H9 (cell line): ENCODE results near the gene PRPH. TPM values are rescaled to one million over a fixed set of nuclear protein-coding genes. Genes with fewer than 3 reads are reported as not detected.

ENCODE experiments used
- DNase-seq: peaks from one replicate; pipeline ENCODE4 v3.0.0-alpha.2; 2017
- H2AFZ ChIP-seq: one replicate; pipeline ENCODE4 v1.6.1; 2013; ENCODE audit warnings: mild to moderate bottlenecking, low read length, control low read depth, moderate library complexity
- H2AK5ac ChIP-seq: 2 replicates; pipeline ENCODE4 v1.6.1; 2013; ENCODE audit warnings: low read length, control low read depth, mixed read lengths; ENCODE audit not compliant: insufficient read length
- H2BK120ac ChIP-seq: one replicate; pipeline ENCODE4 v1.6.1; 2013; ENCODE audit warnings: low read depth, mild to moderate bottlenecking, low read length, control low read depth, inconsistent platforms; ENCODE audit not compliant: poor library complexity, severe bottlenecking
- H2BK12ac ChIP-seq: 2 replicates; pipeline ENCODE4 v1.6.1; 2013; ENCODE audit warnings: low read length, control low read depth, mixed read lengths, low read depth; ENCODE audit not compliant: insufficient read length
- H2BK15ac ChIP-seq: 2 replicates; pipeline ENCODE4 v1.6.1; 2013; ENCODE audit warnings: low read depth, low read length, control low read depth
- H2BK20ac ChIP-seq: one replicate; pipeline ENCODE4 v1.6.1; 2013; ENCODE audit warnings: low read depth, mild to moderate bottlenecking, low read length, control low read depth, inconsistent platforms; ENCODE audit not compliant: poor library complexity, severe bottlenecking
- H2BK5ac ChIP-seq: 2 replicates; pipeline ENCODE4 v1.6.1; 2013; ENCODE audit warnings: low read length, control low read depth, mixed read lengths; ENCODE audit not compliant: insufficient read length
- H3K14ac ChIP-seq: 2 replicates; pipeline ENCODE4 v1.6.1; 2013; ENCODE audit warnings: low read length, control low read depth; ENCODE audit not compliant: insufficient read depth
- H3K18ac ChIP-seq: 2 replicates; pipeline ENCODE4 v1.6.1; 2013; ENCODE audit warnings: low read depth, mild to moderate bottlenecking, mixed read lengths, low read length, control low read depth; ENCODE audit not compliant: insufficient read length
- H3K23ac ChIP-seq: 2 replicates; pipeline ENCODE4 v1.6.1; 2013; ENCODE audit warnings: low read length, control low read depth, mixed read lengths, low read depth; ENCODE audit not compliant: insufficient read length
- H3K23me2 ChIP-seq: 2 replicates; pipeline ENCODE4 v1.6.1; 2013; ENCODE audit warnings: low read depth, mild to moderate bottlenecking, mixed read lengths, low read length, control low read depth; ENCODE audit not compliant: insufficient read length, poor library complexity, severe bottlenecking
- H3K27ac ChIP-seq: 2 replicates; pipeline ENCODE4 v1.5.1; 2013; ENCODE audit warnings: low read length, control low read depth, mixed read lengths, low read depth; ENCODE audit not compliant: insufficient read length
- H3K27me3 ChIP-seq: 2 replicates; pipeline ENCODE4 v1.6.1; 2013; ENCODE audit warnings: low read length, control low read depth, inconsistent platforms; ENCODE audit not compliant: insufficient read depth
- H3K4ac ChIP-seq: 2 replicates; pipeline ENCODE4 v1.6.1; 2013; ENCODE audit warnings: low read depth, mild to moderate bottlenecking, control low read depth, inconsistent platforms, low read length, moderate library complexity
- H3K4me1 ChIP-seq: 2 replicates; pipeline ENCODE4 v1.6.1; 2013; ENCODE audit warnings: low read length, control low read depth, inconsistent platforms; ENCODE audit not compliant: insufficient read depth
- H3K4me2 ChIP-seq: 2 replicates; pipeline ENCODE4 v1.6.1; 2013; ENCODE audit warnings: low read length, control low read depth, mixed read lengths; ENCODE audit not compliant: insufficient read length, insufficient read depth
- H3K56ac ChIP-seq: 2 replicates; pipeline ENCODE4 v1.6.1; 2013; ENCODE audit warnings: low read depth, mild to moderate bottlenecking, mixed read lengths, low read length, control low read depth; ENCODE audit not compliant: insufficient read length
- H3K79me1 ChIP-seq: 2 replicates; pipeline ENCODE4 v1.6.1; 2013; ENCODE audit warnings: low read depth, mild to moderate bottlenecking, moderate library complexity, low read length, control low read depth, inconsistent platforms; ENCODE audit not compliant: insufficient read depth, poor library complexity, severe bottlenecking
- H3K79me2 ChIP-seq: 2 replicates; pipeline ENCODE4 v1.6.1; 2013; ENCODE audit warnings: low read length, control low read depth, inconsistent platforms; ENCODE audit not compliant: insufficient read depth
- H3K9ac ChIP-seq: 2 replicates; pipeline ENCODE4 v1.6.1; 2013; ENCODE audit warnings: low read length, control low read depth, mixed read lengths; ENCODE audit not compliant: insufficient read length; ENCODE audit errors: extremely low read depth
- H3K9me3 ChIP-seq: one replicate; pipeline ENCODE4 v1.6.1; 2013; ENCODE audit warnings: low read depth, low read length, inconsistent platforms; ENCODE audit not compliant: control insufficient read depth
- H3T11ph ChIP-seq: one replicate; pipeline ENCODE4 v1.6.1; 2013; ENCODE audit warnings: mild to moderate bottlenecking, low read length, control low read depth, inconsistent platforms
- H4K20me1 ChIP-seq: one replicate; pipeline ENCODE4 v1.6.1; 2013; ENCODE audit not compliant: control insufficient read depth, insufficient read length, insufficient read depth
- H4K5ac ChIP-seq: 2 replicates; pipeline ENCODE4 v1.6.1; 2013; ENCODE audit warnings: low read depth, mild to moderate bottlenecking, mixed read lengths, low read length, control low read depth; ENCODE audit not compliant: insufficient read length
- H4K8ac ChIP-seq: replicated peaks from 2 replicates; pipeline ENCODE4 v1.6.1; 2013; ENCODE audit warnings: low read length, control low read depth, mixed read lengths, low read depth; ENCODE audit not compliant: insufficient read length
- H4K91ac ChIP-seq: 2 replicates; pipeline ENCODE4 v1.6.1; 2013; ENCODE audit warnings: low read depth, mild to moderate bottlenecking, moderate library complexity, mixed read lengths, low read length, control low read depth; ENCODE audit not compliant: insufficient read length
- H3K27ac Mint-ChIP-seq, 3 experiments: 2 replicates in 2 of 3; 3 replicates in 1 of 3; pipeline ENCODE4 v1.8.0; 2020 to 2021; ENCODE audit warnings: mixed read lengths in 3 of 3, mild to moderate bottlenecking in 1 of 3, moderate library complexity in 1 of 3
- H3K27me3 Mint-ChIP-seq: 2 replicates; pipeline ENCODE4 v1.8.0; 2021; ENCODE audit warnings: low read depth, mild to moderate bottlenecking, moderate library complexity, mixed read lengths
- H3K36me3 Mint-ChIP-seq, 3 experiments: 2 replicates in 2 of 3; 3 replicates in 1 of 3; pipeline ENCODE4 v1.8.0; 2020 to 2021; ENCODE audit warnings: low read depth in 3 of 3, mixed read lengths in 3 of 3; ENCODE audit not compliant: insufficient read depth in 1 of 3
- H3K4me1 Mint-ChIP-seq, 2 experiments: 2 replicates each; pipeline ENCODE4 v1.8.0; 2020; ENCODE audit warnings: mixed read lengths in 2 of 2
- H3K4me3 Mint-ChIP-seq, 2 experiments: 2 replicates in 1 of 2; 3 replicates in 1 of 2; pipeline ENCODE4 v1.8.0; 2020 to 2021; ENCODE audit warnings: mild to moderate bottlenecking in 2 of 2, mixed read lengths in 2 of 2, moderate library complexity in 1 of 2
- H3K9me3 Mint-ChIP-seq, 2 experiments: 2 replicates in 1 of 2; 3 replicates in 1 of 2; pipeline ENCODE4 v1.8.0; 2020; ENCODE audit warnings: mild to moderate bottlenecking in 2 of 2, mixed read lengths in 2 of 2, moderate library complexity in 1 of 2
- CTCF ChIP-seq: fragments of 200-600 bp; sonication (generic); conservative IDR thresholded peaks from 3 replicates; pipeline ENCODE4 v1.8.0; 2021; ENCODE audit warnings: antibody characterized with exemption, mild to moderate bottlenecking
- WGBS: extraction: QIAGEN DNeasy Blood & Tissue Kit; methylation state at CpG from one replicate; pipeline ENCODE4 v1.1.7; 2013; ENCODE audit warnings: missing lambda C conversion rate, low lambda C conversion rate, mixed read lengths; ENCODE audit not compliant: insufficient read length; ENCODE audit errors: extremely low coverage; 5-methylcytosine and 5-hydroxymethylcytosine counted together
- total RNA-seq: library from RNA; stranded (reverse); gene quantifications from 2 replicates; pipeline ENCODE4 v1.2.1, GENCODE V29; 2021

Gene PRPH
- total RNA-seq, 1 experiment from 2014 or later, result 1.1 TPM

GRCh38 chr12:49342914-49343731 lies 48.2 kb downstream of the PRPH start:
- no peak overlapping the region for H2AFZ ChIP-seq

More at GRCh38 chr12:49342914-49343731, 48.2 kb downstream of the PRPH start:
- Histone ChIP-seq H4K5ac (no peak overlapping the region), H3K23ac (no peak overlapping the region), H2AK5ac (no peak overlapping the region), H3K4ac (no peak overlapping the region), H3K4me1 (peaks cover 7% of the 10 kb centered on the region; the same call in 1 of the 2 replicates), H3K23me2 (peaks cover 36% of the 10 kb centered on the region), H2BK120ac (no peak overlapping the region), H3K14ac (no peak overlapping the region), H3T11ph (no peak overlapping the region), H2BK15ac (no peak overlapping the region), H4K20me1 (peaks cover 3% of the 10 kb centered on the region), H3K27me3 (peaks cover 80% of the 10 kb centered on the region), H3K18ac (no peak overlapping the region), H2BK12ac (no peak overlapping the region), H3K56ac (no peak overlapping the region), H2BK5ac (no peak overlapping the region), H3K27ac (no peak overlapping the region), H3K79me1 (no peaks in the 10 kb centered on the region), H3K4me2 (peak overlapping the region; percentile 67), H4K91ac (no peak overlapping the region), H3K9me3 (no peaks in the 10 kb centered on the region), H3K9ac (no peak overlapping the region), H4K8ac (no peak overlapping the region), H3K79me2 (no peaks in the 10 kb centered on the region), H2BK20ac (no peak overlapping the region)
- Mint-ChIP-seq H3K4me3 (peak overlapping the region; percentile 67 to 83), H3K9me3 (peaks cover 1 to 3% of the 10 kb centered on the region in 2 experiments; a peak in 2 of 5 replicates), H3K36me3 (peaks cover 0 to 1% (median 0%) of the 10 kb centered on the region in 3 experiments; a peak in 1 of 7 replicates), H3K27me3 (peaks cover 99% of the 10 kb centered on the region), H3K4me1 (peaks cover 54 to 64% of the 10 kb centered on the region in 2 experiments), H3K27ac (no peak overlapping the region)
- no CpG with 5 or more reads among the region's 33 CpGs for WGBS
- peak; percentile 57 for DNase-seq
- no peak for TF ChIP-seq CTCF
